Liver (tissue), 9 donors: ENCODE results near the gene ARSJ. TPM values are rescaled to one million over a fixed set of nuclear protein-coding genes. Genes with fewer than 3 reads are reported as not detected.

Source experiments
- DNase-seq: peaks from one replicate; pipeline ENCODE4 v3.0.0-alpha.2; 2017; ENCODE audit warnings: low spot score
- H3K27ac ChIP-seq, 2 donors: one replicate each; pipeline ENCODE4 v1.7.0; 2013; ENCODE audit warnings: inconsistent platforms in 2 of 2, low read length in 2 of 2, control low read depth in 1 of 2, low read depth in 1 of 2, mild to moderate bottlenecking in 1 of 2
- H3K27me3 ChIP-seq, 4 donors: one replicate each; pipeline versions ENCODE4 v1.6.1 to v1.7.0; 2013; ENCODE audit warnings: low read length in 3 of 4, inconsistent platforms in 1 of 4, mild to moderate bottlenecking in 1 of 4, moderate library complexity in 1 of 4; ENCODE audit not compliant: control insufficient read depth in 4 of 4, insufficient read depth in 4 of 4
- H3K36me3 ChIP-seq, 4 donors: one replicate each; pipeline versions ENCODE4 v1.6.1 to v1.7.0; 2013; ENCODE audit warnings: low read length in 3 of 4, mild to moderate bottlenecking in 3 of 4, low read depth in 1 of 4, moderate library complexity in 1 of 4; ENCODE audit not compliant: control insufficient read depth in 4 of 4, insufficient read depth in 3 of 4
- H3K4me1 ChIP-seq, 4 donors: one replicate each; pipeline versions ENCODE4 v1.6.1 to v1.7.0; 2013; ENCODE audit warnings: low read length in 3 of 4, mild to moderate bottlenecking in 3 of 4, moderate library complexity in 1 of 4; ENCODE audit not compliant: control insufficient read depth in 4 of 4, insufficient read depth in 4 of 4
- H3K4me3 ChIP-seq, 3 donors: one replicate each; pipeline versions ENCODE4 v1.6.1 to v1.7.0; 2013; ENCODE audit warnings: low read length in 3 of 3, control low read depth in 1 of 3, low read depth in 1 of 3, mild to moderate bottlenecking in 1 of 3
- H3K9ac ChIP-seq, 2 donors: one replicate each; pipeline ENCODE4 v1.7.0; 2013; ENCODE audit warnings: low read length in 2 of 2, mild to moderate bottlenecking in 2 of 2, moderate library complexity in 2 of 2, control low read depth in 1 of 2, low read depth in 1 of 2
- H3K9me3 ChIP-seq, 4 donors: one replicate each; pipeline versions ENCODE4 v1.6.1 to v1.7.0; 2013; ENCODE audit warnings: low read length in 3 of 4; ENCODE audit not compliant: control insufficient read depth in 4 of 4
- CTCF ChIP-seq: fragments of 150-350 bp; IDR thresholded peaks from 2 replicates; pipeline ENCODE4 v1.5.1; 2017; ENCODE audit warnings: improper control_type of control experiment, low read depth, low read length; ENCODE audit not compliant: missing input control
- FOXA1 ChIP-seq: IDR thresholded peaks from 2 replicates; pipeline ENCODE4 v1.6.1; 2016; ENCODE audit warnings: antibody characterized with exemption
- FOXA2 ChIP-seq: IDR thresholded peaks from 2 replicates; pipeline ENCODE4 v1.6.1; 2016; ENCODE audit warnings: antibody characterized with exemption
- HNF4A ChIP-seq, 2 donors: conservative IDR thresholded peaks; 2 replicates each; pipeline ENCODE4 v1.6.1; 2016; ENCODE audit warnings: antibody characterized with exemption in 2 of 2, mild to moderate bottlenecking in 2 of 2
- HNF4G ChIP-seq: IDR thresholded peaks from 2 replicates; pipeline ENCODE4 v1.6.1; 2016; ENCODE audit warnings: antibody characterized with exemption
- JUND ChIP-seq, 2 donors: IDR thresholded peaks; 2 replicates each; pipeline ENCODE4 v1.6.1; 2016; ENCODE audit warnings: antibody characterized with exemption in 2 of 2
- NR2F2 ChIP-seq: IDR thresholded peaks from 2 replicates; pipeline ENCODE4 v1.6.1; 2016; ENCODE audit warnings: antibody characterized with exemption
- RXRA ChIP-seq, 2 donors: IDR thresholded peaks; 2 replicates each; pipeline ENCODE4 v1.6.1; 2017 to 2018; ENCODE audit warnings: antibody characterized with exemption in 2 of 2, mild to moderate bottlenecking in 1 of 2
- YY1 ChIP-seq: IDR thresholded peaks from 2 replicates; pipeline ENCODE4 v1.6.1; 2016; ENCODE audit warnings: antibody characterized with exemption, mild to moderate bottlenecking
- WGBS: extraction: QIAGEN DNeasy Blood & Tissue Kit; methylation state at CpG from one replicate; pipeline ENCODE4 v1.1.7; 2013; 5-methylcytosine and 5-hydroxymethylcytosine counted together
- polyA plus RNA-seq, 2 donors: library from polyadenylated mRNA; stranded (reverse) in 1 of 2; unstranded in 1 of 2; fragments of 200-250 nt in 1 of 2; fragments of >200 nt in 1 of 2; fragmentation: Nextera tagmentation in 1 of 2; extraction: Ambion mirVana in 1 of 2; gene quantifications; one replicate each; pipeline versions ENCODE4 v1.2.1 to v1.2.3, GENCODE V29; 2013 to 2015
- total RNA-seq, 2 donors: library from RNA; depleted of rRNA; stranded (reverse); fragments of >200 nt; gene quantifications; one replicate each; pipeline ENCODE4 v1.2.3, GENCODE V29; 2014
- TF ChIP-seq, protein P1 (sequence below): IDR thresholded peaks from 2 replicates; pipeline ENCODE4 v1.6.1; 2016; ENCODE audit warnings: antibody characterized with exemption
- TF ChIP-seq, protein P2 (sequence below): IDR thresholded peaks from 2 replicates; pipeline ENCODE4 v1.6.1; 2016; ENCODE audit warnings: antibody characterized with exemption, mild to moderate bottlenecking
- donor health status: healthy.
- donor health status: healthy.
- donor health status: healthy.
- donor health status: healthy.
- donor health status: healthy.

Gene ARSJ
- total and polyA plus RNA-seq, 4 donors, result 0.56 to 1.8 (median 0.95) TPM

DNA sequence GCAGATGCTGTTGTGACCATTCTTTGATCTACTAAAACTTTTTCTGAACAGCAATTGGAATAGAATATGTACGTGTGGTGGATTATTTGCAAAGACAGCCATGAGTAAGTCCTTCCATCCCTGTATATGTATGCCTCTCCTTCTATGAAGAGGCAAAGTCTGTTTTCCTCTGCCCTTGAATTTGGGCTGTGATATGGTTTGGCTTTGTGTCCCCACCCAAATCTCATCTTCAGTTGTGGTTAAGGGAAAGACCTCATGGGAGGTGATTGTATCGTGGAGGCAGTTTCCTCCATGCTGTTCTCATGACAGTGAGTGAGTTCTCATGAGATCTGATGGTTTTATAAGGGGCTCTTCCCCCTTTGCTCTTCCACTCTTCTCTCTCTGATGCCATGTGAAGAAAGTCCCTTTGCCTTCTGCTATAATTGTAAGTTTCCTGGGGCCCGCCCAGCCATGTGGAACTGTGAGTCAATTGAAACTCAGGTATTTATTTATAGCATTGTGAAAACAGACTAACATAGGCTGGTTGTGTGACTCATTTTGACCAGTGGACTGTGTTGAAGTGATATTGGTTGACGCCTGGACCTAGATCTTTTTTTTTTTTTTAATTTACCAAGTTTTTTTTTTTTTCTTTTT, 109.6 kb downstream of the ARSJ start:
- no peaks in the 10 kb centered on the region for H3K9me3 ChIP-seq
- H3K4me3 ChIP-seq, result no peak overlapping the region
- DNase-seq, result no peak

DNA sequence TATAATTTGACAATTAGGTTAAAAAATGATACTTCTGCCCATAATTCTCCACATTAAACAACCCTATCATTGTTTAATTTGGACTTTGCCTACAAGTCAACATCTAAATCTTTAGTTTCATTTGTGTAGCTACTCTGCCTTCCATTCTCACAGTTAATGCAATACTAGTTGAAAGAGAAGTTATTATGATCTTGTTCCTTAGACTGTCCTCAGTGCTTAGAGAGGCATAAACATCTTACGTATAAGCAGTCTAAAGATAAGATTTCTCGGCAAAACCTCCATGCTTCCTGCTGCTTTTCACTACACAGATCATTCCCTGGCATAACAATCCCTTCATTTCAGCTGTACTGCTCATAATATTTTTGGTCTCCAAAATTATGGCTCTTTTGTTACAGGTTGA, 112.8 kb downstream of the ARSJ start:
- Histone ChIP-seq H3K27me3 (no peaks in the 10 kb centered on the region), H3K9me3 (no peaks in the 10 kb centered on the region), H3K27ac (no peak overlapping the region), H3K4me3 (no peak overlapping the region), H3K9ac (no peak overlapping the region), H3K4me1 (no peaks in the 10 kb centered on the region), H3K36me3 (no peaks in the 10 kb centered on the region)
- no peak for DNase-seq
- no peak for TF ChIP-seq FOXA1
- TF ChIP-seq HNF4G, result no peak
- TF ChIP-seq, protein P1, sequence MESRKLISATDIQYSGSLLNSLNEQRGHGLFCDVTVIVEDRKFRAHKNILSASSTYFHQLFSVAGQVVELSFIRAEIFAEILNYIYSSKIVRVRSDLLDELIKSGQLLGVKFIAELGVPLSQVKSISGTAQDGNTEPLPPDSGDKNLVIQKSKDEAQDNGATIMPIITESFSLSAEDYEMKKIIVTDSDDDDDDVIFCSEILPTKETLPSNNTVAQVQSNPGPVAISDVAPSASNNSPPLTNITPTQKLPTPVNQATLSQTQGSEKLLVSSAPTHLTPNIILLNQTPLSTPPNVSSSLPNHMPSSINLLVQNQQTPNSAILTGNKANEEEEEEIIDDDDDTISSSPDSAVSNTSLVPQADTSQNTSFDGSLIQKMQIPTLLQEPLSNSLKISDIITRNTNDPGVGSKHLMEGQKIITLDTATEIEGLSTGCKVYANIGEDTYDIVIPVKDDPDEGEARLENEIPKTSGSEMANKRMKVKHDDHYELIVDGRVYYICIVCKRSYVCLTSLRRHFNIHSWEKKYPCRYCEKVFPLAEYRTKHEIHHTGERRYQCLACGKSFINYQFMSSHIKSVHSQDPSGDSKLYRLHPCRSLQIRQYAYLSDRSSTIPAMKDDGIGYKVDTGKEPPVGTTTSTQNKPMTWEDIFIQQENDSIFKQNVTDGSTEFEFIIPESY, result no peak
- 81% methylated on average over 2 of the region's 2 CpGs for WGBS

More for the DNA sequence above, 109.6 kb downstream of the ARSJ start:
- H3K36me3 ChIP-seq, result no peaks in the 10 kb centered on the region
- no peaks in the 10 kb centered on the region for H3K27me3 ChIP-seq
- 88% methylated on average over 4 of the region's 4 CpGs for WGBS
- H3K4me1 ChIP-seq, result no peaks in the 10 kb centered on the region
- TF ChIP-seq HNF4A (conservative IDR thresholded peaks at IDR 0.05) (no peak), RXRA (IDR thresholded peaks at IDR 0.05) (no peak), YY1 (no peak), JUND (IDR thresholded peaks at IDR 0.05) (no peak), NR2F2 (no peak), HNF4G (no peak), CTCF (no peak), FOXA2 (no peak)
- TF ChIP-seq, protein P2, sequence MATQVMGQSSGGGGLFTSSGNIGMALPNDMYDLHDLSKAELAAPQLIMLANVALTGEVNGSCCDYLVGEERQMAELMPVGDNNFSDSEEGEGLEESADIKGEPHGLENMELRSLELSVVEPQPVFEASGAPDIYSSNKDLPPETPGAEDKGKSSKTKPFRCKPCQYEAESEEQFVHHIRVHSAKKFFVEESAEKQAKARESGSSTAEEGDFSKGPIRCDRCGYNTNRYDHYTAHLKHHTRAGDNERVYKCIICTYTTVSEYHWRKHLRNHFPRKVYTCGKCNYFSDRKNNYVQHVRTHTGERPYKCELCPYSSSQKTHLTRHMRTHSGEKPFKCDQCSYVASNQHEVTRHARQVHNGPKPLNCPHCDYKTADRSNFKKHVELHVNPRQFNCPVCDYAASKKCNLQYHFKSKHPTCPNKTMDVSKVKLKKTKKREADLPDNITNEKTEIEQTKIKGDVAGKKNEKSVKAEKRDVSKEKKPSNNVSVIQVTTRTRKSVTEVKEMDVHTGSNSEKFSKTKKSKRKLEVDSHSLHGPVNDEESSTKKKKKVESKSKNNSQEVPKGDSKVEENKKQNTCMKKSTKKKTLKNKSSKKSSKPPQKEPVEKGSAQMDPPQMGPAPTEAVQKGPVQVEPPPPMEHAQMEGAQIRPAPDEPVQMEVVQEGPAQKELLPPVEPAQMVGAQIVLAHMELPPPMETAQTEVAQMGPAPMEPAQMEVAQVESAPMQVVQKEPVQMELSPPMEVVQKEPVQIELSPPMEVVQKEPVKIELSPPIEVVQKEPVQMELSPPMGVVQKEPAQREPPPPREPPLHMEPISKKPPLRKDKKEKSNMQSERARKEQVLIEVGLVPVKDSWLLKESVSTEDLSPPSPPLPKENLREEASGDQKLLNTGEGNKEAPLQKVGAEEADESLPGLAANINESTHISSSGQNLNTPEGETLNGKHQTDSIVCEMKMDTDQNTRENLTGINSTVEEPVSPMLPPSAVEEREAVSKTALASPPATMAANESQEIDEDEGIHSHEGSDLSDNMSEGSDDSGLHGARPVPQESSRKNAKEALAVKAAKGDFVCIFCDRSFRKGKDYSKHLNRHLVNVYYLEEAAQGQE, result no peak
- TF ChIP-seq, protein P1, result no peak
- no peak overlapping the region for H3K9ac ChIP-seq
- no peak overlapping the region for H3K27ac ChIP-seq
